K562 (cell line): ENCODE data around the gene TMEM184A. TPM values are rescaled to one million over a fixed set of nuclear protein-coding genes. Genes with fewer than 3 reads are reported as not detected.

ENCODE experiments used
- ARHGAP35 ChIP-seq: fragments of 450-650 bp; IDR thresholded peaks from 2 replicates; pipeline ENCODE4 v1.6.1; 2018; ENCODE audit not compliant: partially characterized antibody
- CREM ChIP-seq: IDR thresholded peaks from 2 replicates; pipeline ENCODE4 v1.6.1; 2014; ENCODE audit warnings: antibody characterized with exemption, low read depth
- ETV1 ChIP-seq: fragments of 450-650 bp; conservative IDR thresholded peaks from 2 replicates; pipeline ENCODE4 v1.6.1; 2016; ENCODE audit warnings: missing genetic modification characterization, control low read depth, low read depth, missing compliant biosample characterization
- HDAC1 ChIP-seq, 2 experiments: fragments of 450-650 bp; IDR thresholded peaks; 2 replicates each; pipeline ENCODE4 v1.6.1; 2016 to 2017; ENCODE audit warnings: inconsistent platforms in 1 of 2, mild to moderate bottlenecking in 1 of 2, moderate library complexity in 1 of 2
- HDAC2 ChIP-seq: fragments of 450-650 bp; IDR thresholded peaks from 2 replicates; pipeline ENCODE4 v1.6.1; 2016; ENCODE audit warnings: mild to moderate bottlenecking
- HNRNPL ChIP-seq: fragments of 200-400 bp; formaldehyde crosslinking; IDR thresholded peaks from 2 replicates; pipeline ENCODE4 v1.6.1; 2017; ENCODE audit warnings: low read depth, mild to moderate bottlenecking, low read length
- HNRNPUL1 ChIP-seq: fragments of 200-400 bp; formaldehyde crosslinking; IDR thresholded peaks from 2 replicates; pipeline ENCODE4 v1.6.1; 2017; ENCODE audit warnings: low read length
- MYC ChIP-seq, 2 experiments: fragments of 250-450 bp in 1 of 2; sonication (Bioruptor Pico) in 1 of 2; IDR thresholded peaks; 2 replicates each; pipeline versions ENCODE4 v1.5.1 to v1.6.1; 2012 to 2021; ENCODE audit warnings: low read depth in 2 of 2, borderline replicate concordance in 1 of 2, improper control_type of control experiment in 1 of 2, low read length in 1 of 2, mild to moderate bottlenecking in 1 of 2, moderate library complexity in 1 of 2
- MYNN ChIP-seq, 2 experiments: sonication (generic); formaldehyde crosslinking in 1 of 2; IDR thresholded peaks; 2 replicates each; pipeline versions ENCODE4 v1.5.0 to v1.6.1; 2016 to 2020; ENCODE audit warnings: antibody characterized with exemption in 1 of 2, missing genetic modification reagents in 1 of 2
- PHB2 ChIP-seq: fragments of 450-650 bp; IDR thresholded peaks from 2 replicates; pipeline ENCODE4 v1.6.1; 2017; ENCODE audit warnings: low read depth
- POLR2A ChIP-seq: fragments of 450-650 bp; conservative IDR thresholded peaks from 2 replicates; pipeline ENCODE4 v1.6.1; 2016
- POLR2G ChIP-seq: fragments of 200-400 bp; formaldehyde crosslinking; IDR thresholded peaks from 2 replicates; pipeline ENCODE4 v1.6.1; 2017; ENCODE audit warnings: low read depth, mild to moderate bottlenecking, antibody characterized with exemption, low read length, moderate library complexity
- PTRF ChIP-seq: fragments of 450-650 bp; IDR thresholded peaks from 2 replicates; pipeline ENCODE4 v1.6.1; 2016; ENCODE audit warnings: mild to moderate bottlenecking, missing genetic modification characterization, missing compliant biosample characterization
- SMARCA4 ChIP-seq: fragments of 450-650 bp; IDR thresholded peaks from 2 replicates; pipeline ENCODE4 v1.6.1; 2016
- SMC3 ChIP-seq: conservative IDR thresholded peaks from 2 replicates; pipeline ENCODE4 v1.6.1; 2011; ENCODE audit warnings: low read depth, low read length, improper control_type of control experiment; ENCODE audit not compliant: insufficient read depth
- ZNF263 ChIP-seq: sonication (generic); formaldehyde crosslinking; IDR thresholded peaks from 2 replicates; pipeline ENCODE4 v1.8.0; 2022; ENCODE audit warnings: mild to moderate bottlenecking, missing genetic modification reagents, borderline replicate concordance
- polyA plus RNA-seq, 8 experiments: library from polyadenylated mRNA; depleted of rRNA in 4 of 8; stranded (reverse) in 5 of 8; unstranded in 3 of 8; fragments of >200 nt; fragmentation: Nextera tagmentation in 2 of 8; fragmentation: Illumina TruSeq in 1 of 8; extraction: Ambion mirVana in 2 of 8; extraction: Trizol in 1 of 8; gene quantifications; 2 replicates each; pipeline versions ENCODE4 v1.2.1 to v1.2.3, GENCODE V29; 2011 to 2014; ENCODE audit warnings: inconsistent platforms in 1 of 8, missing spikeins in 1 of 8
- total RNA-seq, 7 experiments: library from RNA; depleted of rRNA in 6 of 7; stranded (reverse); fragments of >200 nt in 6 of 7; fragmentation: Illumina TruSeq in 2 of 7; extraction: Trizol in 2 of 7; gene quantifications; 2 replicates each; pipeline versions ENCODE4 v1.2.1 to v1.2.3, GENCODE V29; 2011 to 2021; ENCODE audit warnings: low replicate concordance in 1 of 7
- TF ChIP-seq, protein P1 (sequence below): conservative IDR thresholded peaks from 2 replicates; pipeline ENCODE4 v1.6.1; 2011; ENCODE audit warnings: low read depth, mild to moderate bottlenecking, low read length; ENCODE audit not compliant: control insufficient read depth
- TF ChIP-seq, protein P2 (sequence below): fragments of 250-450 bp; sonication (Bioruptor Pico); IDR thresholded peaks from 2 replicates; pipeline ENCODE4 v1.4.0; 2020; ENCODE audit warnings: mild to moderate bottlenecking
- TF ChIP-seq, protein P3 (sequence below): fragments of 450-650 bp; formaldehyde crosslinking; IDR thresholded peaks from 2 replicates; pipeline ENCODE4 v1.4.0; 2020; ENCODE audit warnings: mild to moderate bottlenecking, moderate library complexity
- TF ChIP-seq, protein P4 (sequence below): fragments of 250-450 bp; sonication (Bioruptor Pico); IDR thresholded peaks from 2 replicates; pipeline ENCODE4 v1.5.1; 2021; ENCODE audit warnings: mild to moderate bottlenecking

Gene TMEM184A
- total and polyA plus RNA-seq, 9 of the 15 experiments (the other 6 are each of a cell fraction or from before 2014, with no cell fraction given): 0.10 to 0.18 (median 0.11) TPM; not detected in 6

DNA sequence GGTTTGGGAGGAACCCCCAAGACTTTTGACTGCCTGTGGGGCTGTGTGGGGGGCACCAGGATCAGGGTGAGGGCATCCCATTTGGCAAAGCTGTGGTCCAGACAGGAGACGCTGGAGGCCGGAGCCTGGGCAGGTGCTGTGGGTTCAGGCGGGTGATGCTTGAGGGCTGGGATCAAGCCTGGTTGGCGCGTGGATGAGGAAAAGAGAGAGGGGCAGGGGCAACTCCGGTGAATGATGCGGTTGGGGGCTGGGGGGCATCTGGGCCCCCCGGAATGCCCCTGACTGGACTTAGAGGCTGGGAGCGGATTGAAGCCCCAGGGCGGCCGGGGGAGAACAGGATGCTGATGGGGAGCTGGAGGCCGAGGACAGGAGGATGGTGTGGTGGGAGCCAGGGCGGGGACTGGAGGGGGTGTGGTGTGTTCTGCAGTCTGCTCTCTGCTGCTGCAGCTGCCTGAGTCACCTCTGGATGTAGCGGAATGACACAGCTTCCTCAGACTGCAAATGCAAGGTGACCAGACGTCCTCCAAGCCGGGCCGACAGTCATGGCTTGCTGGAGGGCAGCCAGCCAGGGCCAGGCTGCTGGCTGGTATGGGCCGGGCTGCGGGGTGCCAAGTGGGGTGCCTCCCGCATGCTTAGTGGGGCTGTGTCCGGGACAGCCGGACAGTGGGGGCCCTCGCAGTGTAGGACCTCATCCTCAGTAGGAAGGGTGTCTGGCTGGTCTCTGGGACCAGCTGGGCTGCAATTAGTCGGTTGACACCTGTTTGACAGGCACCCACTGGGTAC is 22.3 kb downstream of the TMEM184A start (continued):
- TF ChIP-seq POLR2A (no peak), PHB2 (no peak), ZNF263 (CRISPR knock-in tag) (no peak), PTRF (tag) (no peak), HDAC1 (IDR thresholded peaks at IDR 0.05) (peak in 1 of 2 experiments; percentile 77; a peak in 2 of 4 replicates), HDAC2 (0 out of 2 replicates have a peak, but pooled peaks have one; percentile 14), ETV1 (tag) (no peak), POLR2G (peak; percentile 21; the same call in 1 of the 2 replicates), HNRNPUL1 (no peak), SMC3 (no peak), CREM (peak; percentile 58), HNRNPL (no peak), ARHGAP35 (no peak), MYC (IDR thresholded peaks at IDR 0.05; ENCODE audit: low read depth, low read length) (no peak), MYC (CRISPR knock-in tag; IDR thresholded peaks at IDR 0.05; ENCODE audit: borderline replicate concordance, low read depth) (no peak), SMARCA4 (no peak), MYNN (IDR thresholded peaks at IDR 0.05) (peak; percentile 59; the same call in 1 of the 2 replicates), MYNN (CRISPR knock-in tag; IDR thresholded peaks at IDR 0.05) (no peak)
- TF ChIP-seq, protein P1, sequence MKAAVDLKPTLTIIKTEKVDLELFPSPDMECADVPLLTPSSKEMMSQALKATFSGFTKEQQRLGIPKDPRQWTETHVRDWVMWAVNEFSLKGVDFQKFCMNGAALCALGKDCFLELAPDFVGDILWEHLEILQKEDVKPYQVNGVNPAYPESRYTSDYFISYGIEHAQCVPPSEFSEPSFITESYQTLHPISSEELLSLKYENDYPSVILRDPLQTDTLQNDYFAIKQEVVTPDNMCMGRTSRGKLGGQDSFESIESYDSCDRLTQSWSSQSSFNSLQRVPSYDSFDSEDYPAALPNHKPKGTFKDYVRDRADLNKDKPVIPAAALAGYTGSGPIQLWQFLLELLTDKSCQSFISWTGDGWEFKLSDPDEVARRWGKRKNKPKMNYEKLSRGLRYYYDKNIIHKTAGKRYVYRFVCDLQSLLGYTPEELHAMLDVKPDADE: peak; percentile 18; the same call in 1 of the 2 replicates
- TF ChIP-seq, protein P2, sequence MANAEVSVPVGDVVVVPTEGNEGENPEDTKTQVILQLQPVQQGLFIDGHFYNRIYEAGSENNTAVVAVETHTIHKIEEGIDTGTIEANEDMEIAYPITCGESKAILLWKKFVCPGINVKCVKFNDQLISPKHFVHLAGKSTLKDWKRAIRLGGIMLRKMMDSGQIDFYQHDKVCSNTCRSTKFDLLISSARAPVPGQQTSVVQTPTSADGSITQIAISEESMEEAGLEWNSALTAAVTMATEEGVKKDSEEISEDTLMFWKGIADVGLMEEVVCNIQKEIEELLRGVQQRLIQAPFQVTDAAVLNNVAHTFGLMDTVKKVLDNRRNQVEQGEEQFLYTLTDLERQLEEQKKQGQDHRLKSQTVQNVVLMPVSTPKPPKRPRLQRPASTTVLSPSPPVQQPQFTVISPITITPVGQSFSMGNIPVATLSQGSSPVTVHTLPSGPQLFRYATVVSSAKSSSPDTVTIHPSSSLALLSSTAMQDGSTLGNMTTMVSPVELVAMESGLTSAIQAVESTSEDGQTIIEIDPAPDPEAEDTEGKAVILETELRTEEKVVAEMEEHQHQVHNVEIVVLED (CRISPR knock-in tag): no peak
- TF ChIP-seq, protein P3, sequence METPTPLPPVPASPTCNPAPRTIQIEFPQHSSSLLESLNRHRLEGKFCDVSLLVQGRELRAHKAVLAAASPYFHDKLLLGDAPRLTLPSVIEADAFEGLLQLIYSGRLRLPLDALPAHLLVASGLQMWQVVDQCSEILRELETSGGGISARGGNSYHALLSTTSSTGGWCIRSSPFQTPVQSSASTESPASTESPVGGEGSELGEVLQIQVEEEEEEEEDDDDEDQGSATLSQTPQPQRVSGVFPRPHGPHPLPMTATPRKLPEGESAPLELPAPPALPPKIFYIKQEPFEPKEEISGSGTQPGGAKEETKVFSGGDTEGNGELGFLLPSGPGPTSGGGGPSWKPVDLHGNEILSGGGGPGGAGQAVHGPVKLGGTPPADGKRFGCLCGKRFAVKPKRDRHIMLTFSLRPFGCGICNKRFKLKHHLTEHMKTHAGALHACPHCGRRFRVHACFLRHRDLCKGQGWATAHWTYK (CRISPR knock-in tag): no peak
- TF ChIP-seq, protein P4, sequence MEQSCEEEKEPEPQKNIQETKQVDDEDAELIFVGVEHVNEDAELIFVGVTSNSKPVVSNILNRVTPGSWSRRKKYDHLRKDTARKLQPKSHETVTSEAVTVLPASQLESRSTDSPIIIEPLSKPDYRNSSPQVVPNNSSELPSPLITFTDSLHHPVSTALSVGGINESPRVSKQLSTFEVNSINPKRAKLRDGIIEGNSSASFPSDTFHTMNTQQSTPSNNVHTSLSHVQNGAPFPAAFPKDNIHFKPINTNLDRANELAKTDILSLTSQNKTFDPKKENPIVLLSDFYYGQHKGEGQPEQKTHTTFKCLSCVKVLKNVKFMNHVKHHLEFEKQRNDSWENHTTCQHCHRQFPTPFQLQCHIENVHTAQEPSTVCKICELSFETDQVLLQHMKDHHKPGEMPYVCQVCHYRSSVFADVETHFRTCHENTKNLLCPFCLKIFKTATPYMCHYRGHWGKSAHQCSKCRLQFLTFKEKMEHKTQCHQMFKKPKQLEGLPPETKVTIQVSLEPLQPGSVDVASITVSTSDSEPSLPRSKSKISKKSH (CRISPR knock-in tag): no peak
